Stimulated activated CD4-positive, alpha-beta T cell treated with anti-CD3 and anti-CD28 coated beads, Interleukin-12 subunit alpha, Interleukin-12 subunit beta, amount 100 ng/mL, for 48 hours (primary cell): Measurements from ENCODE around the gene ABCG1.
A peak's percentile ranks its signal among the peaks of the same experiment; 100 is the strongest.

Experiments used
- DNase-seq, 3 donors: peaks; one replicate each; pipeline ENCODE4 v3.0.0-alpha.2; 2020; ENCODE audit warnings: low read depth in 2 of 3, low spot score in 1 of 3

The ABCG1 gene

DNA sequence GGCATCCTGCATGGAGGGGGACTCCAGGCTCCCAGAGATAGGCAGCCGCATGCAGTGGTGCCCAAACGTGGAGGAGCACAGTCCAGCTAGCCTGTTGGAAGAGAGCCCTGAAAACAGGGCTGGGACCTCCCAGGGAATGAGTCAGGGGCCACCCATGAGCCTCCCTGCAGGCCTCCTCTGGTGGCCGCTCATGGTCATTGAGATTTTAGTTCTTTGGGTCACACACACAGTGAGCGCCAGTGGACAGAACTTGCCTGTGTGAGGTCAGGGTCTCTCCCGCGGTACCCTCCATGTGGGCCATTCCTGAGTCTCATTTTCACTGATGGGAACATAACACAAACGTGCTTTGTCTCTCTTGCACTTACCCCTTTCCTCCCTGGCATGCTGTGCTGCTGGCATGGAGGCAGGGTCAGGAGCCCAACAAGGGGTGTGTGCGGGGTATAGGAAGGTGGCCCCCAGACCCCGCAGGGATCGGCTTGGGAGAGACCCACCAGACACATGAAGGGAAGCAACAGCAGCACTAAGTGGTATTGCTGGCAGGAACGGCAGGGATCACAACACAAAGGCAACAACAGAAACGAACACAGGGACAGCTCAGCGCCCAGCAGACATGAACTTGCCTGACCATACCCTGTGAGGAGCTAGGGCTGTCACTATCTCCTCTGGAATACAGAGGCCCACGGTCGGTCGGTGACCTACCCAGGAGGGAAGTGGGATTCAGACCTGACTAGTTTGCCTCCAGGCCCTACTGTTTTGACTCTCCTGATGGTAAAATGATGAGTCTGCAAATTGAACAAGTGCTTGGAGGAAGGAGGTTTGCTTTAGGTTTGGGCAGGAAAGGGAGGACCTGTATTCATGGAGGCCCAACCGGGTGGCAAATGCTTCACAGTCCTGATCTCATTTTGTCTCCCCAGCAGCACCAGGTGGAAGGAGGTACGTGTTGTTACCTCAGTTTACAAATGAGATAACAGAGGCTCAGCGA lies 31.8 kb downstream of the ABCG1 start:
- DNase-seq = no peak

DNA sequence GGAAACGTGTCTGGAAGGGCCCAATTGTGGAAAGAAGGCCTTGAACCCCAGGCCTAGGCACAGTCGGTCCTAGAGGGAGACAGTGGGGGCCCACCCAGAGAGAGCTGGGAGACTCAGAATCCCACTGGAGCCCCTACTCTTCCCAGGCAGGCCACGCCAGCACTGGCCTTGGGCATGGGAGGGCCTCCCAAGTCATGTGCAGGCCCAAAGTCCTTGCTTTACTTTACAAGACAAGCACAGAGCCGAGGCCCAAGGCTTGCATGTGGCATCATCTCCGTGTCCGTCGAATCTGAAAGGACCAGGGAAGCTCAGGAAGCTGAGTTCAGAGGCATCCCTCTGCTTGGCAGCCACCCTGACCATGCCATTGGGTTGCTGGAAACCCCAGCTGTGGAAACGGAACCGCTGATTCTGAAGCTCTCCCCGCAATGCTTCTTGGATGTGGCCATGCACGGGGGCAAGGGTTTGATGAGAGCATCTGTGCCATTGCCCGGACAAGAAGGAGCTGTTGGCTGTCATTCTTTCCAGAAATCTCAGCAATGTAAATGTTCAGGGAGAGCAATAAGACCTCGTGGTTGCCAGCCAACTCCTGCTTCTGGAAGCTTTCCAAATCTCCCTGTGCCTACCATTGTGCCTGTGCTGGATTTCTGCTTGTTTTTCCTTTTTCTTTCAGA lies 32.8 kb downstream of the ABCG1 start:
- DNase-seq = no peak

- DNase-seq = no peak
These were observed 33.4 kb downstream of the ABCG1 start for GRCh38 chr21:42252325-42252654.

GRCh38 chr21:42252778-42253340 lies 33.9 kb downstream of the ABCG1 start:
- DNase-seq = no peak

DNA sequence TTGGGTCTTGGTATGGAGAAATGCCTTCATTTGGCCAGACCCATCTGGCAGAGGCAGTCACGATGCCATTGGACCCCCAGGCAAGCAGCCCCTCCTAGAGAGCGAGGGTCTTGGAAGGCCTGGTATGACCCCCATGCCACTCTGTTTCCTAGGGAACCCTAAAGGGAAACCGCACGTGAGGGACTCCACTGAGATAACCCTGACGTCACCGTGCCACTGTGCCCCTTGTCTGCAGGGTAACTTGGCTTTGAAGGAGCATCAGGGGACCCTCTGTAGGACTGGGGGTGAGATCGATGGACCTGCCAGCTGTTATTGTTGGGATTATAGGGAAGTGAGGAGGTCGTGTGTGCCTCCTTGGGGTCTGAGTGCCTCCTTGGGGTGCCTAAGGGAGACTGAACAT lies 34.5 kb downstream of the ABCG1 start:
- no peak for DNase-seq

DNA sequence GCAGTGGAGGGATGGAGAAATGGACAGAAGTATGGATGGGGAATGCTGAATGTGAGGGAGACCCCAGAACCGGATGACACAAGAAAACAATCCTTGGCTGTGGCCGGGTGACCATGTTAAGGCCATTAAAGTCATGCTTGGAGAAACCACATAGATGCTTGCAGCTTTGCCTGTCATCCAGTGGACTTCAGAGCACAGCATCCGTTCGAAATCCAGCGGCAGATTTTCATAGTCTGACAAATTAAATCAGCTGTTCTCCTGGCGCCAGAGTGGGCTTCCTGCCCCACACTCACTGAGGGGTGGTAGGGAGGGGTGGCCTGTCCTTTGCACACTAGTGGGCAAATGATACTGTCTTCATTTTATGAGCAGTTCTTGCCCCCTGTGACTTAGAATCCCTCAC lies 35.1 kb downstream of the ABCG1 start:
- DNase-seq = no peak

GRCh38 chr21:42254651-42255601 lies 36.0 kb downstream of the ABCG1 start:
- no peak for DNase-seq

GRCh38 chr21:42255825-42256224 lies 36.9 kb downstream of the ABCG1 start:
- DNase-seq = no peak

DNA sequence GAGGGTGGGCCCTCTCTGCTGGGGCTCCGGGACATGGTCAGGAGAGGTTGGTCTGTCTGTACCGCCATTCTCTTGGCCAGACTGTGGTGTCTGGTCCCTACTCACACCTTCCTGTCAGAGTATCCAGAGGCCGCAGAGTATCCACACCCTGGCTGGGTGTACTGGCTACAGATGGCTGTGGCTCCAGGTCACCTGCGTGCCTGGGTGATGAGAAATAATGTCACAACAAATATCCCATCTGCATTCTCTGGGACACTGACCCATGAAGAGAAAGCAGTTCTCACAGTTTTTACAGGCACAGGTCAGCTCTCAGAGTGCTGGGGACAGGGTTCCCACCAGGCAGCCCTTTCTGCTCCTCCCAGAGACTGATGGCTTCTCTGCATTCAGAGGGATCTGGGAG lies 37.4 kb downstream of the ABCG1 start:
- DNase-seq = no peak

DNA sequence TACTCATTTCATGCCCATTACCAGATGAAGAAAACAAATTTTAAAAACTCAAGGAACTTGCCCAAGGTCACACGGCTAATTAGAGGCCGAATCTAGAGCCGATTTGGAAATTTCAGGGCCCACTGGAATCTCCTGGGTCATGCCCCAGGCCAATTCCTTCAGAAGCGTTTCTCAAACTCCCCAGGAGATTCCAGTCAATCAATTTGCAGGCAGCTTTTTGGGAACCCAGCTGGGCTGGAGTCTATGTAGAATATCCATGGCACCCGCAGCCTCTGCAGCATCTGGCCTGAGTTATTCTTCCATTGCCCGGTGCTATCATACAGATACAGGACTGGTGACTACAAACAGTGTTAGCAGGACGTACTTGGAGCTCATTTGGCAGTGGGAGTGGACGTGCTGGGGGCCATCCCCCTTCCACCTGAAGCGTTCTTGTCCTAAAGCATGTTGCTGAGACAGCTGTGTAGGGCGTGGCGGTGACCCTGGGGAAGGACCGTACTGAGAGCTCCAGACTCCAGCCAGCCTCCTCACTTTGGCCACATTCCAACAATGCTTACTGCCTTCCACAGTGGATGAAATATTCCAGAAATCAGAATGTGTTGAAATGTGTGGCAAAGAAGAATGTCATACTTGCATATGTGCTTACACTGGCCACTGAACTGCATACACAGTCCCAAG lies 38.3 kb downstream of the ABCG1 start:
- no peak for DNase-seq

DNA sequence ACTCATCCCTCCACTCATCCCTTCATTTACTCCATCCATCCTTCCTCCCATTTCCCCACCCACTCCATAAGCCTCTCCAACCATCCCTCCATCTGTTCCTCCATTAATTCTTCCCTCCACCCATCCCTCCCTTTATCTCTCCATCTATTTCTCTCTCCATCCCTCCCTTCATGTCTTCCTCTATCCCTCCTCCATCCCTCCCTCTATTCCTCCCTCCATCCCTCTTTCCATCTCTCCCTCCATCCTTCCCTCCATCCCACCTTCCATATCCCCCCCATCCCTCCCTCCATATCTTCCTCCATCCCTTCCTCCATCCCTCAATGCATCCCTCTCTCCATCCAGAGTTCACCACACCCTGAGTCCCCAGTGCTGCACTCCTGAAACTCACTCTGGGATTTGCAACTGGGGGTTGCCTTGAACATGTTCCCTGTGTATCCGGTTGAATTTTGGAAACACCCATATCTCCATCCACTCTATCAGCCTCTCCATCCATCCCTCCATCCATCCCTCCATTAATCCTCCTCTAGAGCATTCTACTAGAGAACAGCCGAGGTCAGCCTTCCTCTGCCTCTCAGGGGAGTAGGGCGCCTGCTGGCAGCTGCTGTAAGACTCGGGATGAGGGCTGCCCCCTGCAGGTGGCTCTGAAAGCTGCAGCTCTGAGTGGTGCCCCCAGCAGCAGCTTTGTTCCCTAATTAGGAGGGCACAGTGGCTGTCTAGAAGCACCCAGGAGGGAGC lies 39.4 kb downstream of the ABCG1 start:
- DNase-seq = peak; percentile 65 to 79 (median 69)

- no peak for DNase-seq
These were observed 40.0 kb downstream of the ABCG1 start for GRCh38 chr21:42258885-42259407.

GRCh38 chr21:42260121-42260520 lies 41.2 kb downstream of the ABCG1 start:
- no peak for DNase-seq

DNA sequence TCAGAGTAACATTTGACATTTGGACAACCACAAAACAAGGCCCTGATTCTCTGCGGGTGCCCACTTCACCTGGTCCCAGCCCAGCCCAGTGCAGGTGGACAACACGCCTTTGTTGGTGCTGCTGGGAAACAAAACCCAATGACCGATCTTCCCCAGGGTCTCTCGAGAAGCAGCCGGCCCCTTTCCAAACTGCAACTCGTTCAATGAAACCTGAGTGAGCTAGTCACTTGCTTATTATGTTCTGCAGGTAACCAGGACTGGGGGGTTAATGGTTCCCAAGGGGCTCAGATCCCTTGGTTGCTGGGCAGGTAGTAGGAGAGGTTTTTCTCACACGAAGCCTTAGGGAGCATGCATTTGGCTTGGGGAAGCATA lies 42.9 kb downstream of the ABCG1 start:
- DNase-seq = no peak

- no peak for DNase-seq
These were observed 43.9 kb downstream of the ABCG1 start for GRCh38 chr21:42262831-42263231.

- DNase-seq = no peak
These were observed 44.7 kb downstream of the ABCG1 start for GRCh38 chr21:42263591-42264131.

DNA sequence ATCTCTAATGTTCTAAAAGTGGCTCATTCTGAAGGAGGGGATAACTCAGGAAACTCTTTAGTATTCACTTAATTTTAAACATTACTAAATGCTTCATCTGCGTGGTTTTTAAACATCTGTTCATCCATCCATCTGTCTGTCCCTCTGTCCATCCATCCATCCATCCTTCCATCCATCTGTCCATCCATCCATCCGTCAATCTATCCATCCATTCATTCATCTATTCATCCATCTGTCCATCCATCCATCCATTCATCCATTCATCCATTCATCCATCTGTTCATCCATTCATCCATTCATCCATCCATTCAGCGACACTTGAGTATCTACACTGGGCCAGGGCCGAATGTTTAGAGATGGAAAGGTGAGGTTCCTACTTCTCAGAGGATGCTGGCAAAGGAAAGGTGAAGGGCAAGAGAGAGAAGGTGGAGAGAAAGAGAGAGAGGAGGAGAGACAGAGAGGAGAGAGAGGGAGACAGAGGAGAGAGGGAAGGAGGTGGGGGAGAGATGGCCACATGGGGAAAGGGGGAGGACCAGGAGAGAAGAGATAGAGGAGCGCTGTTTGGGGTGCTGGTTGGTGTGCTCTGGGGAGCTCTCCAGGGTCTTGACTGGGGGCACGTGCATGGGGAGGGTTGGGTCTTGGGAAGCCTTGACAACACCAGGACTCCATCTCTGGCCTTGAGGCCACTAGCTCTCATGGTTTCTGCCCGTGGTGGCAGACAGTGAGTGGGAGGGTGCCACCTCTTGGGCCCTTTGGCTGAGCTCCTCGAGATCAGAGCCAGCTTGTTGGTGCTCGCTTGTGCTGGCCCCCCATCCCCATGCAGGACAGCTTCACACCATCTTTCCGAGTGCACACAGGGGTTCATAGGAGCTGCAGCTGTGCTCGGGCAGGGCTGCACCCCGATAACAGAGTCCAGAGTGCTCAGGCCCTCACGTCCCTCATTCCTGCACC lies 45.6 kb downstream of the ABCG1 start:
- no peak for DNase-seq

- DNase-seq = no peak
These were observed 46.4 kb downstream of the ABCG1 start for GRCh38 chr21:42265231-42265812.
